Ovary (tissue), 3 donors: ENCODE measurements around the gene MTCL3.
A peak's percentile ranks its signal among the peaks of the same experiment; 100 is the strongest.

Experiments
- CTCF ChIP-seq, 3 donors: fragments of 450-650 bp in 2 of 3; fragments of 200-600 bp in 1 of 3; IDR thresholded peaks; one replicate each; pipeline versions ENCODE4 v1.5.1 to v1.8.0; 2016 to 2022; ENCODE audit warnings: antibody characterized with exemption in 3 of 3, mild to moderate bottlenecking in 1 of 3
- EP300 ChIP-seq: sonication (generic); formaldehyde crosslinking; IDR thresholded peaks from one replicate; pipeline ENCODE4 v1.6.1; 2017; ENCODE audit warnings: antibody characterized with exemption
- POLR2A ChIP-seq: fragments of 450-650 bp; IDR thresholded peaks from one replicate; pipeline ENCODE4 v1.6.1; 2017; ENCODE audit warnings: antibody characterized with exemption, mild to moderate bottlenecking, moderate library complexity
- donor health status: DM: no; HTN: no; CAD: no.

- peak; percentile 44 to 64 (median 59) for TF ChIP-seq CTCF (IDR thresholded peaks at IDR 0.05)
- TF ChIP-seq POLR2A, result no peak
- TF ChIP-seq EP300, result no peak
These were observed 54.2 kb downstream of the MTCL3 start for GRCh38 chr6:127464881-127465459.
